HG03196 (cell line): ENCODE results near the gene ASPA.
"Not testable (repeated sequence)": the region's sequence is repeated elsewhere in the genome, so short reads cannot be mapped to it uniquely, and the experiment has no call there.

Source experiments
- ATAC-seq: cut with Tn5 transposase; IDR thresholded peaks from one replicate; pipeline ENCODE4 v1.9.1; 2021; ENCODE audit not compliant: unreplicated experiment

ASPA gene

GRCh38 chr17:3507071-3507470, 31.3 kb downstream of the ASPA start:
- ATAC-seq = no peak

- ATAC-seq = no peak
Measured at GRCh38 chr17:3507869-3508268, 32.1 kb downstream of the ASPA start.

GRCh38 chr17:3510090-3510489, 34.3 kb downstream of the ASPA start:
- no peak for ATAC-seq

- no peak for ATAC-seq
Measured at GRCh38 chr17:3511852-3512504, 36.2 kb downstream of the ASPA start.

- no peak for ATAC-seq
Measured at GRCh38 chr17:3512505-3513171, 36.8 kb downstream of the ASPA start.

- ATAC-seq = no peak
Measured at GRCh38 chr17:3513305-3514035, 37.7 kb downstream of the ASPA start.

- not testable (repeated sequence) for ATAC-seq
Measured at GRCh38 chr17:3514167-3514566, 38.4 kb downstream of the ASPA start.

GRCh38 chr17:3514873-3515272, 39.1 kb downstream of the ASPA start:
- no peak for ATAC-seq

- ATAC-seq = not testable (repeated sequence)
Measured at GRCh38 chr17:3519472-3519871, 43.7 kb downstream of the ASPA start.

GRCh38 chr17:3524024-3524423, 48.2 kb downstream of the ASPA start:
- ATAC-seq = no peak

GRCh38 chr17:3526491-3526890, 50.7 kb downstream of the ASPA start:
- ATAC-seq = no peak

GRCh38 chr17:3526971-3527370, 51.2 kb downstream of the ASPA start:
- ATAC-seq = no peak

- ATAC-seq = no peak
Measured at GRCh38 chr17:3527468-3527867, 51.7 kb downstream of the ASPA start.

- ATAC-seq = no peak
Measured at GRCh38 chr17:3527896-3528295, 52.1 kb downstream of the ASPA start.

GRCh38 chr17:3528403-3528851, 52.6 kb downstream of the ASPA start:
- no peak for ATAC-seq

- no peak for ATAC-seq
Measured at GRCh38 chr17:3528880-3529511, 53.2 kb downstream of the ASPA start.

- no peak for ATAC-seq
Measured at GRCh38 chr17:3529817-3530741, 54.3 kb downstream of the ASPA start.

GRCh38 chr17:3531266-3532101, 55.7 kb downstream of the ASPA start:
- no peak for ATAC-seq

- no peak for ATAC-seq
Measured at GRCh38 chr17:3532106-3532858, 56.5 kb downstream of the ASPA start.
